Measurements from ENCODE around the gene SLC14A1. TPM values are rescaled to one million over a fixed set of nuclear protein-coding genes. Genes with fewer than 3 reads are reported as not detected.

The SLC14A1 gene
- total RNA-seq, 3 donors from 2014 or later, result 0.64 to 2.6 (median 2.3) TPM

GRCh38 chr18:45738660-45739059, 14.7 kb downstream of the SLC14A1 start:
- no peak for TF ChIP-seq POLR2A (IDR thresholded peaks at IDR 0.05)
- TF ChIP-seq, protein P1, sequence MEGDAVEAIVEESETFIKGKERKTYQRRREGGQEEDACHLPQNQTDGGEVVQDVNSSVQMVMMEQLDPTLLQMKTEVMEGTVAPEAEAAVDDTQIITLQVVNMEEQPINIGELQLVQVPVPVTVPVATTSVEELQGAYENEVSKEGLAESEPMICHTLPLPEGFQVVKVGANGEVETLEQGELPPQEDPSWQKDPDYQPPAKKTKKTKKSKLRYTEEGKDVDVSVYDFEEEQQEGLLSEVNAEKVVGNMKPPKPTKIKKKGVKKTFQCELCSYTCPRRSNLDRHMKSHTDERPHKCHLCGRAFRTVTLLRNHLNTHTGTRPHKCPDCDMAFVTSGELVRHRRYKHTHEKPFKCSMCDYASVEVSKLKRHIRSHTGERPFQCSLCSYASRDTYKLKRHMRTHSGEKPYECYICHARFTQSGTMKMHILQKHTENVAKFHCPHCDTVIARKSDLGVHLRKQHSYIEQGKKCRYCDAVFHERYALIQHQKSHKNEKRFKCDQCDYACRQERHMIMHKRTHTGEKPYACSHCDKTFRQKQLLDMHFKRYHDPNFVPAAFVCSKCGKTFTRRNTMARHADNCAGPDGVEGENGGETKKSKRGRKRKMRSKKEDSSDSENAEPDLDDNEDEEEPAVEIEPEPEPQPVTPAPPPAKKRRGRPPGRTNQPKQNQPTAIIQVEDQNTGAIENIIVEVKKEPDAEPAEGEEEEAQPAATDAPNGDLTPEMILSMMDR (IDR thresholded peaks at IDR 0.05), result no peak
- no peaks in the 10 kb centered on the region for H3K36me3 ChIP-seq
- H3K27me3 ChIP-seq, result no peaks in the 10 kb centered on the region
- no peak for DNase-seq (ENCODE audit: low spot score in 2 of 2)
- no peak overlapping the region for H3K27ac ChIP-seq
- intact Hi-C loops (cut with DNase I; ENCODE audit: low total_unique reads), result no loop called here
- H3K4me1 ChIP-seq, result no peaks in the 10 kb centered on the region
- H3K4me3 ChIP-seq, result no peak overlapping the region
- no peaks in the 10 kb centered on the region for H3K9me3 ChIP-seq

DNA sequence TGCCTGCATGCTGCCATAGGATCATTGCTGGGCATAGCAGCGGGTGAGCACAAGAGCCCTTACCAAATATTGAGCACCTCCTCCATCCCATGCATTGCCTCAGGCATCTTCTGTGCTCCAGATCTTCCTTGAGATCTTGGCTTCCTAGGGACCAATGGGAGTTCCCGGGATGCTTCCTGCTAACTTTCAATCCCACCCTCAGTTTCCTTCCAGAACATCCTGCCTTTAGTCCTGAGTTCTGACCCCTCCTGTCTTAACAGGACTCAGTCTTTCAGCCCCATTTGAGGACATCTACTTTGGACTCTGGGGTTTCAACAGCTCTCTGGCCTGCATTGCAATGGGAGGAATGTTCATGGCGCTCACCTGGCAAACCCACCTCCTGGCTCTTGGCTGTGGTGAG, 15.3 kb downstream of the SLC14A1 start:
- TF ChIP-seq, protein P1 (IDR thresholded peaks at IDR 0.05), result no peak
- TF ChIP-seq POLR2AphosphoS5 (IDR thresholded peaks at IDR 0.05), result no peak
- no peak for TF ChIP-seq POLR2A (IDR thresholded peaks at IDR 0.05)
- H3K27me3 ChIP-seq, result no peaks in the 10 kb centered on the region
- no peaks in the 10 kb centered on the region for H3K36me3 ChIP-seq
- no peaks in the 10 kb centered on the region for H3K9me3 ChIP-seq
- H3K4me3 ChIP-seq, result no peak overlapping the region
- no peak for DNase-seq (ENCODE audit: low spot score in 2 of 2)
- H3K4me1 ChIP-seq, result no peaks in the 10 kb centered on the region
- no peak overlapping the region for H3K27ac ChIP-seq
- intact Hi-C loops (cut with DNase I; ENCODE audit: low total_unique reads), result no loop called here

- Histone ChIP-seq H3K4me3 (no peak overlapping the region), H3K27ac (no peak overlapping the region), H3K9me3 (no peaks in the 10 kb centered on the region), H3K36me3 (no peaks in the 10 kb centered on the region), H3K27me3 (no peaks in the 10 kb centered on the region), H3K4me1 (no peaks in the 10 kb centered on the region)
- DNase-seq (ENCODE audit: low spot score in 2 of 2), result no peak
- intact Hi-C loops (cut with DNase I; ENCODE audit: low total_unique reads), result no loop called here
- TF ChIP-seq, protein P1 (IDR thresholded peaks at IDR 0.05), result no peak
- TF ChIP-seq POLR2A (IDR thresholded peaks at IDR 0.05) (no peak), POLR2AphosphoS5 (IDR thresholded peaks at IDR 0.05) (no peak)
Observed at GRCh38 chr18:45739848-45740247, 15.9 kb downstream of the SLC14A1 start.

GRCh38 chr18:45741056-45741455, 17.1 kb downstream of the SLC14A1 start:
- H3K27me3 ChIP-seq, result no peaks in the 10 kb centered on the region
- no peaks in the 10 kb centered on the region for H3K9me3 ChIP-seq
- H3K4me3 ChIP-seq, result no peak overlapping the region
- no peaks in the 10 kb centered on the region for H3K4me1 ChIP-seq
- no peak for DNase-seq (ENCODE audit: low spot score in 2 of 2)
- H3K36me3 ChIP-seq, result no peaks in the 10 kb centered on the region
- no peak overlapping the region for H3K27ac ChIP-seq
- no peak for TF ChIP-seq POLR2AphosphoS5 (IDR thresholded peaks at IDR 0.05)
- TF ChIP-seq, protein P1 (IDR thresholded peaks at IDR 0.05), result no peak
- no peak for TF ChIP-seq POLR2A (IDR thresholded peaks at IDR 0.05)
- intact Hi-C loops (cut with DNase I; ENCODE audit: low total_unique reads), result no loop called here

DNA sequence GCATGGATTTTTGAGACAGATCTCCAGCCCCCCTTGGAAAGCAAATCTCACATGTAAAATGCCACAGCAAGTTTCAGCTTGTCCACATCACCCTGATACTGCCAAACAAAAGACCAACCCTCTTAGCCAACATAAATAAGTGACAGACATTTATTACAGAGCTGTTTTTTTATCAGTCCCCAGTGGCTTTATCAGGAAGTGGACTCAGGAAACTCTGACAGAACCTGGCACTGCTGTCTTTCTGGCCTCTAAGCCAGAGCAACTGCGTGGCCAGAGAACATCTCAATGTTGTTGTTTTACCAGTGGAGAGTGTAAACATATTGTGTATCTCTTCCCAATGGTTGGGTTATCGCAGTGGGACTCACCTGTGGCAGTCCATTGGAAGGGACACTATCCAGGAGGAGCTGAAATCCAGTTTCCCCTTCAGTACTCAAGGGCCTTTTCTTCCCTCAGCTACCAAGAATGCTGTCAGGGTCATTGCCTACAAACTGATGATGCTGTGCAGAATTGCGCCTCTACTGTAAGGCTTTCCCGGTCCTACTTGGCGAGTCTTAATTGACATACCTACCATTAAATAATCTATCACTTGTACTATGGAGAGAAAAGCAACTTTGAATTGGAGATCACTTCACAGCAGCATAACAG, 22.0 kb downstream of the SLC14A1 start:
- Histone ChIP-seq H3K4me3 (no peak overlapping the region), H3K9me3 (no peaks in the 10 kb centered on the region), H3K27me3 (no peaks in the 10 kb centered on the region), H3K4me1 (no peaks in the 10 kb centered on the region), H3K36me3 (no peaks in the 10 kb centered on the region), H3K27ac (no peak overlapping the region)
- DNase-seq (ENCODE audit: low spot score in 2 of 2), result no peak
- TF ChIP-seq POLR2AphosphoS5 (IDR thresholded peaks at IDR 0.05) (no peak), POLR2A (IDR thresholded peaks at IDR 0.05) (no peak)
- TF ChIP-seq, protein P1 (IDR thresholded peaks at IDR 0.05), result no peak
- intact Hi-C loops (cut with DNase I; ENCODE audit: low total_unique reads), result no loop called here

All from breast epithelium (tissue), 4 donors.